ENCODE measurements around the gene PITX3.
A peak's percentile ranks its signal among the peaks of the same experiment; 100 is the strongest.

Gene PITX3

GRCh38 chr10:102236006-102236405 lies 5.3 kb downstream of the PITX3 start:
- Histone ChIP-seq H3K4me2 (ENCODE audit: low read length) (peak overlapping the region; percentile 25), H3K27me3 (ENCODE audit: control insufficient read depth, insufficient read depth, low read length) (no peaks in the 10 kb centered on the region), H3K36me3 (ENCODE audit: insufficient read depth, low read length) (no peaks in the 10 kb centered on the region), H3K9me3 (replicated peaks; ENCODE audit: low read length) (no peaks in the 10 kb centered on the region), H3K9ac (ENCODE audit: low read depth, low read length) (no peak overlapping the region), H3K4me1 (ENCODE audit: control insufficient read depth, insufficient read depth, low read length) (peaks cover 52% of the 10 kb centered on the region), H3K4me3 (ENCODE audit: low read length) (no peak overlapping the region)

- Histone ChIP-seq H3K4me2 (ENCODE audit: low read length) (peak overlapping the region; percentile 47), H3K4me3 (ENCODE audit: low read length) (no peak overlapping the region), H3K27me3 (ENCODE audit: control insufficient read depth, insufficient read depth, low read length) (no peaks in the 10 kb centered on the region), H3K9ac (ENCODE audit: low read depth, low read length) (no peak overlapping the region), H3K4me1 (ENCODE audit: control insufficient read depth, insufficient read depth, low read length) (peaks cover 53% of the 10 kb centered on the region), H3K9me3 (replicated peaks; ENCODE audit: low read length) (no peaks in the 10 kb centered on the region), H3K36me3 (ENCODE audit: insufficient read depth, low read length) (no peaks in the 10 kb centered on the region)
Observed at GRCh38 chr10:102235598-102235920, 5.8 kb downstream of the PITX3 start.

GRCh38 chr10:102234888-102235597 lies 6.3 kb downstream of the PITX3 start:
- H3K4me1 ChIP-seq (ENCODE audit: control insufficient read depth, insufficient read depth, low read length) = peaks cover 53% of the 10 kb centered on the region
- peak overlapping the region; percentile 77 for H3K4me2 ChIP-seq (ENCODE audit: low read length)
- no peaks in the 10 kb centered on the region for H3K27me3 ChIP-seq (ENCODE audit: control insufficient read depth, insufficient read depth, low read length)
- no peaks in the 10 kb centered on the region for H3K9me3 ChIP-seq (replicated peaks; ENCODE audit: low read length)
- no peaks in the 10 kb centered on the region for H3K36me3 ChIP-seq (ENCODE audit: insufficient read depth, low read length)
- H3K4me3 ChIP-seq (ENCODE audit: low read length) = peak overlapping the region; percentile 15
- peak overlapping the region; percentile 3 for H3K9ac ChIP-seq (ENCODE audit: low read depth, low read length)

GRCh38 chr10:102233997-102234396 lies 7.3 kb downstream of the PITX3 start:
- no peak overlapping the region for H3K9ac ChIP-seq (ENCODE audit: low read depth, low read length)
- H3K27me3 ChIP-seq (ENCODE audit: control insufficient read depth, insufficient read depth, low read length) = no peaks in the 10 kb centered on the region

GRCh38 chr10:102231357-102232318 lies 9.7 kb downstream of the PITX3 start:
- H3K4me2 ChIP-seq (ENCODE audit: low read length) = no peak overlapping the region
- H3K4me1 ChIP-seq (ENCODE audit: control insufficient read depth, insufficient read depth, low read length) = peaks cover 47% of the 10 kb centered on the region
- no peaks in the 10 kb centered on the region for H3K9me3 ChIP-seq (replicated peaks; ENCODE audit: low read length)
- no peak overlapping the region for H3K4me3 ChIP-seq (ENCODE audit: low read length)
- H3K9ac ChIP-seq (ENCODE audit: low read depth, low read length) = no peak overlapping the region
- no peaks in the 10 kb centered on the region for H3K36me3 ChIP-seq (ENCODE audit: insufficient read depth, low read length)
- H3K27me3 ChIP-seq (ENCODE audit: control insufficient read depth, insufficient read depth, low read length) = no peaks in the 10 kb centered on the region

More at GRCh38 chr10:102233997-102234396, 7.3 kb downstream of the PITX3 start:
- H3K36me3 ChIP-seq (ENCODE audit: insufficient read depth, low read length) = no peaks in the 10 kb centered on the region
- peaks cover 51% of the 10 kb centered on the region for H3K4me1 ChIP-seq (ENCODE audit: control insufficient read depth, insufficient read depth, low read length)
- H3K4me2 ChIP-seq (ENCODE audit: low read length) = no peak overlapping the region
- H3K9me3 ChIP-seq (replicated peaks; ENCODE audit: low read length) = no peaks in the 10 kb centered on the region
- no peak overlapping the region for H3K4me3 ChIP-seq (ENCODE audit: low read length)

GRCh38 chr10:102230861-102231356 lies 10.4 kb downstream of the PITX3 start:
- Histone ChIP-seq H3K9ac (ENCODE audit: low read depth, low read length) (peak overlapping the region; percentile 67), H3K36me3 (ENCODE audit: insufficient read depth, low read length) (no peaks in the 10 kb centered on the region), H3K27me3 (ENCODE audit: control insufficient read depth, insufficient read depth, low read length) (no peaks in the 10 kb centered on the region), H3K4me3 (ENCODE audit: low read length) (peak overlapping the region; percentile 67), H3K9me3 (replicated peaks; ENCODE audit: low read length) (no peaks in the 10 kb centered on the region), H3K4me1 (ENCODE audit: control insufficient read depth, insufficient read depth, low read length) (peaks cover 46% of the 10 kb centered on the region), H3K4me2 (ENCODE audit: low read length) (peak overlapping the region; percentile 86)

GRCh38 chr10:102230264-102230860 lies 10.9 kb downstream of the PITX3 start:
- peak overlapping the region; percentile 67 for H3K9ac ChIP-seq (ENCODE audit: low read depth, low read length)
- H3K4me1 ChIP-seq (ENCODE audit: control insufficient read depth, insufficient read depth, low read length) = peaks cover 46% of the 10 kb centered on the region

GRCh38 chr10:102229810-102230263 lies 11.5 kb downstream of the PITX3 start:
- H3K9me3 ChIP-seq (replicated peaks; ENCODE audit: low read length) = no peaks in the 10 kb centered on the region
- H3K9ac ChIP-seq (ENCODE audit: low read depth, low read length) = peak overlapping the region; percentile 67
- no peaks in the 10 kb centered on the region for H3K27me3 ChIP-seq (ENCODE audit: control insufficient read depth, insufficient read depth, low read length)
- H3K36me3 ChIP-seq (ENCODE audit: insufficient read depth, low read length) = no peaks in the 10 kb centered on the region
- peak overlapping the region; percentile 86 for H3K4me2 ChIP-seq (ENCODE audit: low read length)
- peak overlapping the region; percentile 67 for H3K4me3 ChIP-seq (ENCODE audit: low read length)
- H3K4me1 ChIP-seq (ENCODE audit: control insufficient read depth, insufficient read depth, low read length) = peaks cover 45% of the 10 kb centered on the region

More at GRCh38 chr10:102230264-102230860, 10.9 kb downstream of the PITX3 start:
- Histone ChIP-seq H3K4me3 (ENCODE audit: low read length) (peak overlapping the region; percentile 67), H3K4me2 (ENCODE audit: low read length) (peak overlapping the region; percentile 86), H3K27me3 (ENCODE audit: control insufficient read depth, insufficient read depth, low read length) (no peaks in the 10 kb centered on the region), H3K9me3 (replicated peaks; ENCODE audit: low read length) (no peaks in the 10 kb centered on the region), H3K36me3 (ENCODE audit: insufficient read depth, low read length) (no peaks in the 10 kb centered on the region)

GRCh38 chr10:102227050-102227449 lies 14.3 kb downstream of the PITX3 start:
- H3K4me2 ChIP-seq (ENCODE audit: low read length) = peak overlapping the region; percentile 78
- peaks cover 37% of the 10 kb centered on the region for H3K4me1 ChIP-seq (ENCODE audit: control insufficient read depth, insufficient read depth, low read length)
- no peaks in the 10 kb centered on the region for H3K36me3 ChIP-seq (ENCODE audit: insufficient read depth, low read length)
- peak overlapping the region; percentile 56 for H3K4me3 ChIP-seq (ENCODE audit: low read length)
- H3K9ac ChIP-seq (ENCODE audit: low read depth, low read length) = no peak overlapping the region
- H3K27me3 ChIP-seq (ENCODE audit: control insufficient read depth, insufficient read depth, low read length) = peaks cover 6% of the 10 kb centered on the region
- H3K9me3 ChIP-seq (replicated peaks; ENCODE audit: low read length) = no peaks in the 10 kb centered on the region

- no peaks in the 10 kb centered on the region for H3K36me3 ChIP-seq (ENCODE audit: insufficient read depth, low read length)
- H3K9me3 ChIP-seq (replicated peaks; ENCODE audit: low read length) = no peaks in the 10 kb centered on the region
- peaks cover 6% of the 10 kb centered on the region for H3K27me3 ChIP-seq (ENCODE audit: control insufficient read depth, insufficient read depth, low read length)
- H3K4me2 ChIP-seq (ENCODE audit: low read length) = peak overlapping the region; percentile 78
- H3K4me1 ChIP-seq (ENCODE audit: control insufficient read depth, insufficient read depth, low read length) = peaks cover 37% of the 10 kb centered on the region
- H3K9ac ChIP-seq (ENCODE audit: low read depth, low read length) = no peak overlapping the region
- H3K4me3 ChIP-seq (ENCODE audit: low read length) = peak overlapping the region; percentile 56
Observed at GRCh38 chr10:102226542-102226870, 14.8 kb downstream of the PITX3 start.

Measured in skeletal muscle satellite cell (primary cell).